HUES64 (cell line): ENCODE data around the gene HEATR3.
"Not testable (repeated sequence)": the region's sequence is repeated elsewhere in the genome, so short reads cannot be mapped to it uniquely, and the experiment has no call there.

ENCODE experiments used
- H3K27ac ChIP-seq: 2 replicates; pipeline ENCODE4 v1.7.0; 2013; ENCODE audit warnings: low read depth, low read length, inconsistent platforms
- H3K27me3 ChIP-seq: 2 replicates; pipeline ENCODE4 v1.6.1; 2013; ENCODE audit warnings: mild to moderate bottlenecking, low read length; ENCODE audit not compliant: insufficient read depth
- H3K36me3 ChIP-seq: 2 replicates; pipeline ENCODE4 v1.6.1; 2013; ENCODE audit warnings: mild to moderate bottlenecking, low read length; ENCODE audit not compliant: insufficient read depth
- H3K4me1 ChIP-seq: 2 replicates; pipeline ENCODE4 v1.6.1; 2013; ENCODE audit warnings: mild to moderate bottlenecking, low read length, moderate library complexity; ENCODE audit not compliant: insufficient read depth
- H3K4me3 ChIP-seq: 2 replicates; pipeline ENCODE4 v1.5.1; 2013; ENCODE audit warnings: mild to moderate bottlenecking, low read length, moderate library complexity
- H3K9ac ChIP-seq: 2 replicates; pipeline ENCODE4 v1.6.1; 2013; ENCODE audit warnings: mild to moderate bottlenecking, low read depth, low read length
- H3K9me3 ChIP-seq: 2 replicates; pipeline ENCODE4 v1.6.1; 2013; ENCODE audit warnings: low read depth, low read length; ENCODE audit not compliant: insufficient read depth
- WGBS: fragments of 150-250, 120-280 bp; methylation state at CpG from one replicate; pipeline ENCODE4 v1.1.7; 2013; ENCODE audit warnings: missing lambda C conversion rate; 5-methylcytosine and 5-hydroxymethylcytosine counted together

The HEATR3 gene

GRCh38 chr16:50103764-50104163 lies 38.0 kb downstream of the HEATR3 start:
- Histone ChIP-seq H3K9me3 (no peaks in the 10 kb centered on the region), H3K36me3 (peaks cover 72% of the 10 kb centered on the region), H3K27ac (no peak overlapping the region), H3K4me1 (no peaks in the 10 kb centered on the region), H3K27me3 (no peaks in the 10 kb centered on the region), H3K9ac (no peak overlapping the region), H3K4me3 (no peak overlapping the region)
- 91% methylated on average over 5 of the region's 5 CpGs for WGBS

GRCh38 chr16:50114357-50115129 lies 48.8 kb downstream of the HEATR3 start:
- no peak overlapping the region for H3K9ac ChIP-seq
- 0 out of 2 replicates have a peak, but pooled peaks cover 3% of the 10 kb centered on the region for H3K4me1 ChIP-seq
- H3K36me3 ChIP-seq = no peaks in the 10 kb centered on the region
- WGBS = 68% methylated on average over 8 of the region's 8 CpGs
- no peak overlapping the region for H3K4me3 ChIP-seq
- no peak overlapping the region for H3K27ac ChIP-seq
- H3K9me3 ChIP-seq = no peaks in the 10 kb centered on the region
- H3K27me3 ChIP-seq = no peaks in the 10 kb centered on the region

- Histone ChIP-seq H3K27ac (no peak overlapping the region), H3K9me3 (no peaks in the 10 kb centered on the region), H3K9ac (no peak overlapping the region), H3K4me1 (no peaks in the 10 kb centered on the region), H3K36me3 (no peaks in the 10 kb centered on the region), H3K27me3 (no peaks in the 10 kb centered on the region), H3K4me3 (no peak overlapping the region)
Measured at GRCh38 chr16:50120711-50121110, 54.9 kb downstream of the HEATR3 start.

- H3K9ac ChIP-seq = no peak overlapping the region
- H3K27ac ChIP-seq = no peak overlapping the region
- no peak overlapping the region for H3K4me3 ChIP-seq
- 89% methylated on average over 4 of the region's 4 CpGs for WGBS
- no peaks in the 10 kb centered on the region for H3K4me1 ChIP-seq
- H3K27me3 ChIP-seq = no peaks in the 10 kb centered on the region
- H3K36me3 ChIP-seq = no peaks in the 10 kb centered on the region
- H3K9me3 ChIP-seq = no peaks in the 10 kb centered on the region
Measured at GRCh38 chr16:50121278-50121677, 55.5 kb downstream of the HEATR3 start.

GRCh38 chr16:50121721-50122445 lies 56.1 kb downstream of the HEATR3 start:
- no peak overlapping the region for H3K27ac ChIP-seq
- WGBS = 77% methylated on average over 14 of the region's 14 CpGs
- no peaks in the 10 kb centered on the region for H3K36me3 ChIP-seq
- no peaks in the 10 kb centered on the region for H3K9me3 ChIP-seq
- no peak overlapping the region for H3K9ac ChIP-seq
- H3K4me3 ChIP-seq = no peak overlapping the region
- no peaks in the 10 kb centered on the region for H3K27me3 ChIP-seq
- H3K4me1 ChIP-seq = no peaks in the 10 kb centered on the region

- WGBS = 88% methylated on average over 1 of the region's 1 CpG
- H3K4me1 ChIP-seq = no peaks in the 10 kb centered on the region
- no peak overlapping the region for H3K9ac ChIP-seq
- H3K27me3 ChIP-seq = no peaks in the 10 kb centered on the region
- no peak overlapping the region for H3K27ac ChIP-seq
- no peaks in the 10 kb centered on the region for H3K9me3 ChIP-seq
- H3K36me3 ChIP-seq = no peaks in the 10 kb centered on the region
- H3K4me3 ChIP-seq = no peak overlapping the region
Measured at GRCh38 chr16:50123417-50123816, 57.6 kb downstream of the HEATR3 start.

- H3K36me3 ChIP-seq = no peaks in the 10 kb centered on the region
- no peaks in the 10 kb centered on the region for H3K4me1 ChIP-seq
- H3K9me3 ChIP-seq = no peaks in the 10 kb centered on the region
- WGBS = 96% methylated on average over 2 of the region's 2 CpGs
- no peak overlapping the region for H3K27ac ChIP-seq
- no peak overlapping the region for H3K9ac ChIP-seq
- no peak overlapping the region for H3K4me3 ChIP-seq
- no peaks in the 10 kb centered on the region for H3K27me3 ChIP-seq
Measured at GRCh38 chr16:50124769-50125168, 59.0 kb downstream of the HEATR3 start.

- no peak overlapping the region for H3K9ac ChIP-seq
- no peak overlapping the region for H3K27ac ChIP-seq
- H3K36me3 ChIP-seq = no peaks in the 10 kb centered on the region
- H3K4me3 ChIP-seq = no peak overlapping the region
- H3K4me1 ChIP-seq = no peaks in the 10 kb centered on the region
- no peaks in the 10 kb centered on the region for H3K27me3 ChIP-seq
- H3K9me3 ChIP-seq = no peaks in the 10 kb centered on the region
- WGBS = 92% methylated on average over 4 of the region's 4 CpGs
Measured at GRCh38 chr16:50126183-50126582, 60.4 kb downstream of the HEATR3 start.

GRCh38 chr16:50132571-50132970 lies 66.8 kb downstream of the HEATR3 start:
- H3K9me3 ChIP-seq, H3K9ac ChIP-seq, H3K36me3 ChIP-seq, H3K27ac ChIP-seq, H3K4me3 ChIP-seq, H3K4me1 ChIP-seq, H3K27me3 ChIP-seq: not testable (repeated sequence)
- WGBS = 94% methylated on average over 7 of the region's 7 CpGs

GRCh38 chr16:50133214-50133613 lies 67.4 kb downstream of the HEATR3 start:
- no peak overlapping the region for H3K27ac ChIP-seq
- H3K9ac ChIP-seq = no peak overlapping the region
- no peaks in the 10 kb centered on the region for H3K36me3 ChIP-seq
- H3K27me3 ChIP-seq = no peaks in the 10 kb centered on the region
- 88% methylated on average over 1 of the region's 2 CpGs for WGBS
- no peak overlapping the region for H3K4me3 ChIP-seq
- no peaks in the 10 kb centered on the region for H3K9me3 ChIP-seq
- no peaks in the 10 kb centered on the region for H3K4me1 ChIP-seq

- Histone ChIP-seq H3K27ac (no peak overlapping the region), H3K4me1 (no peaks in the 10 kb centered on the region), H3K9ac (no peak overlapping the region), H3K9me3 (no peaks in the 10 kb centered on the region), H3K4me3 (no peak overlapping the region), H3K36me3 (no peaks in the 10 kb centered on the region), H3K27me3 (no peaks in the 10 kb centered on the region)
Measured at GRCh38 chr16:50136399-50136798, 70.6 kb downstream of the HEATR3 start.
